ENCODE measurements around the gene DCAF15.
"Not testable (repeated sequence)": the region's sequence is repeated elsewhere in the genome, so short reads cannot be mapped to it uniquely, and the experiment has no call there.

DCAF15 gene

GRCh38 chr19:13952154-13952930 is at the start of gene DCAF15:
Gene DCAF15 (plus strand): TSS chr19:13952509. CDS start chr19:13952513, 4 bp downstream.
- DNase-seq (ENCODE audit: low read depth, low spot score): peak; percentile 96

DNA sequence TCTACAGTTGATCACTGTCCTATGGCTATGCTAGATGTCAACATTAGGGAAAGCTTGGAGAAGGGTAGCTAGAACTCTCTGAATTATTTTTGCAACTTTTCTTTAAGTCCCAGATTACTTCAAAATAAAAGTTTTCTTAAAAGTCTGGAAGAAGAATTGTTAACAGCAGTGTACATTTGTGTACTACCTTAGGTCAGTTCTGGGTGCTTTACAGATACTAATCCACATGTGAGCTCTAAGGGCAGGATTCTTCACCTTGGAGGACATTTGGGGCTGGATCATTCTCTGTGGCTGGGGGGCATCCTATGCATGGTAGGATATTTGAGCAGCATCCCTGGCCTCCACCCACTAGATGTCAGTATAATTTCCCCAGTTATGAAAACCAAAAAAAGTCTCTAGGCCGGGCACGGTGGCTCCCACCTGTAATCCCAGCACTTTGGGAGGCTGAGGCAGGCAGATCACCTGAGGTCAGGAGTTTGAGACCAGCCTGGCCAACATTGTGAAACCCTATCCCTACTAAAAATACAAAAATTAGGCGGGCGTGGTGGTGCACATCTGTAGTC is 49.2 kb upstream of the DCAF15 start:
- no peak for DNase-seq (ENCODE audit: low read depth, low spot score)

DNA sequence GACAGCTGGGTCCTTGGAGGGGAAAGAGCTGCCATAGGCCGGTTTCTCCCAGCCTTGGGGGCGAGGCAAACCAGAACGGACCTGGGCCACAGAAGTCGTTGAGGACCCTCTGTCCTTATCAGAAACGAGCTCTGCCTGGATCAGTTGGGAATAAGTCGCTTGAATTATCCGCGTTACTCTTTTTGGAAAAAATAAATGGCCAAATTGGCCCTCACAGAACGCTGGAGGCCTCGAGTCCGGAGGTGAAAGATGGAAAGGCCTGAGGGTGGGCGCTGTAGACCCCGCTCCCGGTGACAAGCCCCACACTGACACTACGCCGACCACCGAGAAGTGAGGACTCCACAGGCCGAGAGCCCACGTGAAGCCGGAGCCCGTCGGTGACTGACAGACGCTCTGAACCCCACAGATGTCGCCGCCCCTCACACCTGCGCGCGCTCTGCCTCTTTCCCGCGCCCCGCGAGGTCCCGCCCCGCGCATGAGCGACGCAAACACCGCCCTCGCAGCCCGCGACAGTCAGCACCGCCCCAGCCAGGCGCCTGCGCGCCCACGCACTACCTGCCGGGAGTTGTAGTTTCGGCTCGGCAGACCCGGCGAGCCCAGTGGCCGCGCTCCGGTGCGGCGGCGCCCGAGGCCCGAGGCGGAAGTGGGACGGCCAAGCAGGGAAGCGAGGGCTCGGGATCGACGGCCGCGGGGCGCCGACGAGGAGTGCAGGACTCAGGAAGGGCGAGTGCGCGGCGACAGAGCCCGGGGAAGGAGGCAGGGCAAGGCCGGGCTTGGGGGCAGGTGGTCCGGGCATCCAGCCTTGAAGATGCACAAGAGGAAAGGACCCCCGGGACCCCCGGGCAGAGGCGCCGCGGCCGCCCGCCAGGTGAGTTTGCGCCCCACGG is 46.4 kb upstream of the DCAF15 start, which contains the start of the genes BRME1 and CC2D1A:
Gene BRME1 (minus strand): TSS at position 484 of the 887 bp plus-strand sequence. CDS start 1,225 bp downstream, outside the sequence.
Gene CC2D1A (plus strand): TSS at position 568 of the 887 bp plus-strand sequence. CDS start 241 bp downstream, at position 809.
- DNase-seq (ENCODE audit: low read depth, low spot score): peak; percentile 61

DNA sequence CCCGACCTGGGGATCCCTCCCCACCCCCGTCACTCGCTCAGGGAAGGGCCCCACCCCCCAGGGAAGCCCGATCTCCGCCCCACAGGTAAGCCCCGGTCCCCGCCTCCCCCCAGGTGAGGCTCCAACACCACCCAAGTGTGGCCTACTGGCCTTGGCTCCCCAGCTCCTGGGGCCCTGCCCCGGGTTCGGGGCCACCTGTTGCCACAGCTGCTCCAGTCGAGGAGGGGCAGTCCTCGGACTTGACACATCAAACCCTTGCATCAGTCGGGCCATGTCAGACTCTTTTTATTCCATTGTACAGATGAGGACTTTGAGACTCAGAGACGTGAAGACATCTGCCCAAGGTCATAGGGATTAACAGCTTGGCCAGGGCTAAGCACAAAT is 45.8 kb upstream of the DCAF15 start:
- DNase-seq (ENCODE audit: low read depth, low spot score): no peak

DNA sequence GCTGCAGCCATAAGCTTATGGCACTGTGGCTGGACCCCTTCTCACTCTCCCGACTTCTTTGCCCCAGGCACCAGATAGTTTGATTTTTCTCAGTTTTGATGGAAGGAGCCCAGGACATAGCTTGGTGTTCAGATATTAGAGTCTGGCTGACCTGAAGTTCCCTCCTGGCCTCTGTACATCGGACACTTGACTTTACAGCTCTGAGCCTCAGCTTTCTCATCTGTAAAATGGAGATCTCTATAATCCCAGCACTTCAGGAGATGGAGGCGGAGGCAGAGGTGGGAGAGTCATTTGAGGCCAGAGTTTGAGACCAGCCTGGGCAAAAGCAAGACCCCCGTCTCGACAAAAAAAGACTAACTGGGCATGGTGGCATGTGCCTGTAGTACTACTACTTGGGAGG is 45.4 kb upstream of the DCAF15 start:
- DNase-seq (ENCODE audit: low read depth, low spot score): no peak

- DNase-seq (ENCODE audit: low read depth, low spot score): no peak
These were observed 43.6 kb upstream of the DCAF15 start for GRCh38 chr19:13908674-13909073.

- DNase-seq (ENCODE audit: low read depth, low spot score): no peak
These were observed 42.9 kb upstream of the DCAF15 start for GRCh38 chr19:13909430-13909829.

GRCh38 chr19:13913352-13913751 is 39.0 kb upstream of the DCAF15 start:
- no peak for DNase-seq (ENCODE audit: low read depth, low spot score)

DNA sequence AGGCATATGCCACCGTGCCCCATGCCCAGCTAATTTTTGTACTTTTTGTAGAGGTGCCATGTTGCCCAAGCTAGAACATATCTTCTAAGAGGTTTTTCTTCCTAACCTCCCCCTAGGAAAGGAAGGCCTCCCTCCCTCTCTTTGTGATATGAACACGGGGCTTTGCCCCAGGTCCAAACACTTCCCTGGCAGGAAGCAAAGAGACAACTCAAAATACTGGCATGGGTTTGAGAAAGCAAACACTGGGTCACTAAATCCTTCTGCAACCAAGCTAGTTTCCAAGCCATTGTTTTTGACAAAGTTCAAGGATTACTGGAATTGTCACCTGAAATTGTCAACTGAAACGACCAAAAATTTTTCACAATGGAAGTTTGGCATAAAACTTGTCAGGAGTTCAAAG is 37.5 kb upstream of the DCAF15 start:
- DNase-seq (ENCODE audit: low read depth, low spot score): no peak

- DNase-seq (ENCODE audit: low read depth, low spot score): no peak
These were observed 34.4 kb upstream of the DCAF15 start for GRCh38 chr19:13917888-13918406.

GRCh38 chr19:13918726-13919411 is 33.4 kb upstream of the DCAF15 start:
- no peak for DNase-seq (ENCODE audit: low read depth, low spot score)

GRCh38 chr19:13920524-13920923 is 31.8 kb upstream of the DCAF15 start:
- no peak for DNase-seq (ENCODE audit: low read depth, low spot score)

- peak; percentile 59 for DNase-seq (ENCODE audit: low read depth, low spot score)
These were observed 31.2 kb upstream of the DCAF15 start for GRCh38 chr19:13920940-13921747.

DNA sequence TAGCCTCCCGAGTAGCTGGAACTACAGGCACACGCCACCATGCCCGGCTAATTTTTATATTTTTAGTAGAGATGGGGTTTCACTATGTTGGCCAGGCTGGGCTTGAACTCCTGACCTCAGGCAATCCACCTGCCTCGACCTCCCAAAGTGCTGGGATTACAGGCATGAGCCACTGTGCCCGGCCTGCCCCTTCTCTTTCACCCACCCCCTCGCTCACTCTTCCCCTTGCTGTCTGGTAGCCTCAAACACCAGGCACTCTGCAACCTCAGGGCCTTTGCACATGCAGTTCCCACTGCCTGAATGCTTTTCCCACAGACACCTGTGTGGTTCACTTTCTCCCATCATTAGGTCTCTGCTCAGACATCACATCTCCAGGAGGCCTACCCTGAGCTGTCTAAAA is 30.2 kb upstream of the DCAF15 start:
- not testable (repeated sequence) for DNase-seq (ENCODE audit: low read depth, low spot score)

- DNase-seq (ENCODE audit: low read depth, low spot score): no peak
These were observed 28.9 kb upstream of the DCAF15 start for GRCh38 chr19:13923194-13923987.

- DNase-seq (ENCODE audit: low read depth, low spot score): no peak
These were observed 26.3 kb upstream of the DCAF15 start for GRCh38 chr19:13926010-13926409.

DNA sequence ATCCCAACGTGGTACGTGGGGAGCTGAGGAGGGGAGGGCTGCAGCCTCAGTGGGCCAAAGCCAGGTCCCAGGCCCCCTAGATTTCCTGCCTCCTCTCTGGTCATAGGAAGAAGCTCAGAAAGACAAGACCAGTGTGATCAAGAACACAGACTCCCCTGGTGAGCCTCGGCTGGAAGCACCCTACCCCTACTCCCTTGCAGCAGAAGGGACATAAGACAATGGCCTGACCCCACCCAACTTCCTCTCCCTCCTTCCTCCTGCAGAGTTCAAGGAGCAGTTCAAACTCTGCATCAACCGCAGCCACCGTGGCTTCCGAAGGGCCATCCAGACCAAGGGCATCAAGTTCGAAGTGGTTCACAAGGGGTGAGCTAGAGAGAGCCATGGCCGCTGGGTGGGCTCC is 25.6 kb upstream of the DCAF15 start:
- DNase-seq (ENCODE audit: low read depth, low spot score): no peak

DNA sequence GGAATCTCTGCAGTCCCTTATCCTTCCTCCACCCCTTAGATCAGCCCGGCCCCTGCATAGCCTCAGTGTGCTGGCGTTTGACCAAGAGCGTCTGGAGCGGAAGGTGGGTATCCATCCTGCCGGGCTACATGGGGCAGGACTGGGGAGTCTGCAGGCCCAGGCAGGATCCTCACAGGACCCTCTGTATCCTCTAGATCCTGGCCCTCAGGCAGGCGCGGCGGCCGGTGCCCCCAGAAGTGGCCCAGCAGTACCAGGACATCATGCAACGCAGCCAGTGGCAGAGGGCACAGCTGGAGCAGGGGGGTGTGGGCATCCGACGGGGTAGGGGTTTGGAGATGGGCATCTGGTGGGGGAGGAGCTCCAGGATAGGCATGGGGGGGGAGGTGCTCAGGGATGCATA is 23.0 kb upstream of the DCAF15 start:
- no peak for DNase-seq (ENCODE audit: low read depth, low spot score)

DNA sequence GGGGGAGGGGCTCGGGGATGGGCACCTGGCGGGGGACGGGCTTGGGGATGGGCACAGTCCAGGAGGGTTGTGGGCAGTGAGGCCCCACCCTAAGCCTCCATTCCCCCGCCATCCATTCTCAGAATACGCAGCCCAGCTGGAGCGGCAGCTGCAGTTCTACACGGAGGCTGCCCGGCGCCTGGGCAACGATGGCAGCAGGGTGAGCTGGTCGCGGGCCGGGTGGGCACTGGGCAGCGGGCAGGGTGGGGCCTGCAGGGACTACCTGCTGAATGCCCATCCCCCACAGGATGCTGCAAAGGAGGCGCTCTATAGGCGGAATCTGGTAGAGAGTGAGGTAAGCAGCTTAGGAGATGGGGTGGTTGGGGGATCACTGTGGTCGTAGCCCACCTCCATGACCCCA is 22.4 kb upstream of the DCAF15 start:
- DNase-seq (ENCODE audit: low read depth, low spot score): no peak

GRCh38 chr19:13930402-13930801 is 21.9 kb upstream of the DCAF15 start:
- no peak for DNase-seq (ENCODE audit: low read depth, low spot score)

All from iPS DF 19.7 (cell line).